ENCODE measurements around the gene RAD51B.

DNA sequence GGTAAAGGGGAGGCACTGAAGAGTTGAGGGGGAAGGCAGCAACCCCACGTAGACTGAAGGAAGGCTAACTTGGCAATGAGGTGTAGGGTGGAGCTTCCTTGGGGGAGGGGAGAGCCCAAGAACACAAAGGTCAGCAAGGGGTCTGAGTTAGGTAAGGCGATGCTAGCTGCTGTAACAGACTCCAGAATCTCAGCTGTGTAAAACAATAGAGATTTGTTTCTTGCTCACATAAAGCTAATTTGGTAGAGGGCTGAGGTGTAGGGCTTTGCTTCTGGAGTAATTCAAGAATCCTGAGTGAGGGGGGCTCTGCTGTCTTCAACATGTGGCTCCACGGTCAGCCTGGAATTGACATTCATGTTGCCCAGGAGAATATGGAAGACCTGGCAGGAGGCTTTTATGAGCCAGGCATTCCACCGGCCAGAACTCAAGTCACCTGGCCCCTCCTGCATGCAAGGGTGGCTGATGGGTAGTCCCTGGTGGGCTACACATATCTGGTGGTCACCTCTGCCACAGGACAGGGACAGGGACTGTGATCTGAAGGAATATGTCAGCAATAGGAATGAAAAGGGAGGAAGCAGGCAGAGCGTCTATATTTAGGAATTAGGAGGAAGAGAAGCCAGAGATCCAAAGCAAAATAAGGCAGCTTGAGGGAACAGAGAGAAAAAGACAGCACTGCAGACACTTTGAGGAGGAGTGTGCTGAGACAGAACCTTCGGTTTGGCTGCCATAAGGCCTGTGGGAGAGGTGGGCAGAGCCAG is 819.6 kb downstream of the RAD51B start:
- TF ChIP-seq, protein P1, sequence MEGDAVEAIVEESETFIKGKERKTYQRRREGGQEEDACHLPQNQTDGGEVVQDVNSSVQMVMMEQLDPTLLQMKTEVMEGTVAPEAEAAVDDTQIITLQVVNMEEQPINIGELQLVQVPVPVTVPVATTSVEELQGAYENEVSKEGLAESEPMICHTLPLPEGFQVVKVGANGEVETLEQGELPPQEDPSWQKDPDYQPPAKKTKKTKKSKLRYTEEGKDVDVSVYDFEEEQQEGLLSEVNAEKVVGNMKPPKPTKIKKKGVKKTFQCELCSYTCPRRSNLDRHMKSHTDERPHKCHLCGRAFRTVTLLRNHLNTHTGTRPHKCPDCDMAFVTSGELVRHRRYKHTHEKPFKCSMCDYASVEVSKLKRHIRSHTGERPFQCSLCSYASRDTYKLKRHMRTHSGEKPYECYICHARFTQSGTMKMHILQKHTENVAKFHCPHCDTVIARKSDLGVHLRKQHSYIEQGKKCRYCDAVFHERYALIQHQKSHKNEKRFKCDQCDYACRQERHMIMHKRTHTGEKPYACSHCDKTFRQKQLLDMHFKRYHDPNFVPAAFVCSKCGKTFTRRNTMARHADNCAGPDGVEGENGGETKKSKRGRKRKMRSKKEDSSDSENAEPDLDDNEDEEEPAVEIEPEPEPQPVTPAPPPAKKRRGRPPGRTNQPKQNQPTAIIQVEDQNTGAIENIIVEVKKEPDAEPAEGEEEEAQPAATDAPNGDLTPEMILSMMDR (IDR thresholded peaks at IDR 0.05) = no peak
- TF ChIP-seq POLR2A (IDR thresholded peaks at IDR 0.05) (no peak), POLR2AphosphoS5 (IDR thresholded peaks at IDR 0.05) (no peak), EP300 (IDR thresholded peaks at IDR 0.05) (no peak)

Measured in upper lobe of left lung (tissue), 4 donors.